Measurements from ENCODE around the gene DPYSL4. TPM values are rescaled to one million over a fixed set of nuclear protein-coding genes. Genes with fewer than 3 reads are reported as not detected.

Gene DPYSL4
- total and polyA plus RNA-seq, 2 of the 13 experiments (the other 11 are each of a cell fraction or from before 2014, with no cell fraction given): 0.84 to 1.2 TPM

DNA sequence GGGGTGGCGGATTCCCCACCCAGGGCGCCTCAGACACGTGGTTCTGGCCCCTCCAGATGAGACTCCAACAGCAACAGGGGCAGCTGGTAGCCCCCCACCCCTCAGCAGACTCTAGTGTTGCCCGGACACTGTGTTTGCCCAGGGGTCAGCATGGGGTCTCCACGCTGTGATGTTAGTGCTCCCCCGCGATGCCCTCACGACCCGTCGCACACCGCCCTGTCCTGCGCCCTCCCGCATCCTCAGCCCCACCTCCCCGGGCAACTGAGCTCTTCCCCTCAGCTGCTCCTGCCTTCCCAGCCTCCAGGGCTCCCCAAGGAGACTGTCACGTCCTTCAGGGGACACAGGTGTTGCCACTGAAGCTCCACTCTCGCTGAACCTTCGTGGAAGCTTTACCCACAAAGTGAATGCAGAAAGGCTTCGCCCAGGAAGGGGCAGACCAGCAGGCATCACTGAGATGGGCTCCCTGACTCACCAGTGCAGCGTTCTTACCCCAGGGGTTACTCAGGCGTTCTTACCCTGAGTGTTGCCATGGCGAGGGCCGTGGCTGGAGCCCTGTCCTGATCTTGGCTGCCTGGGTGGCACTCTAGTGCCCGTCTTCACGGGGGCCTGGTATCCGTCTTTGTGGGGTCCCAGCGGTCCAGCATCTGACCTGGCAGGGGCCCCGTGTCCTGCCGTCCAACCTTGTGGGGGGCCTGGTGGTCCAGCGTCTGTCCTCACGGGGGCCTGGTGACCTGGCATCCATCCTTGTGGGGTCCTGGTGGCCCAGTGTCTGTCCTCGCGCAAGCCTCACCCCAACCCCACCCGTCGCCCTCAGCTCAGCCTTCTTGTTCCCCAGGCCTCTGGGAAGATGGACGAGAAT, 14.6 kb downstream of the DPYSL4 start:
- Histone ChIP-seq H3K79me2 (ENCODE audit: insufficient read depth, low read length) (no peaks in the 10 kb centered on the region), H2AFZ (ENCODE audit: low read length) (no peak overlapping the region), H3K36me3 (replicated peaks in 1 of 2; ENCODE audit: control insufficient read depth in 1 of 2, insufficient read depth in 2 of 2, low read length in 2 of 2) (no peaks in the 10 kb centered on the region), H4K20me1 (ENCODE audit: insufficient read depth, low read length) (no peaks in the 10 kb centered on the region; the same call in 1 of the 2 replicates), H3K27me3 (ENCODE audit: control insufficient read depth in 1 of 2, insufficient read depth in 2 of 2, low read length in 2 of 2) (peaks cover 3 to 7% of the 10 kb centered on the region in 2 experiments; a peak in 3 of 5 replicates), H3K4me3 (replicated peaks in 1 of 3; ENCODE audit: insufficient read depth in 1 of 3, low read depth in 2 of 3, low read length in 3 of 3) (no peak overlapping the region), H3K4me2 (ENCODE audit: low read depth, low read length) (no peak overlapping the region), H3K27ac (ENCODE audit: extremely low read length, insufficient read depth, low read length) (no peak overlapping the region), H3K9ac (ENCODE audit: insufficient read depth, low read depth, low read length) (no peak overlapping the region), H3K4me1 (ENCODE audit: insufficient read depth, low read length) (peaks cover 12% of the 10 kb centered on the region), H3K9me3 (ENCODE audit: low read length) (no peaks in the 10 kb centered on the region)
- ATAC-seq: no peak
- CTCF ChIA-PET (ENCODE audit: low intra/inter-chr PET ratio, low total read pairs): no interaction called here
- intact Hi-C loops (cut with micrococcal nuclease; ENCODE audit: unreplicated experiment) (no loop called here), in situ Hi-C loops (cut with HindIII; ENCODE audit: extremely low pct_ligation_motif_present, low pct_unique_long_range_greater_than_20kb) (no loop called here)
- no peak for FAIRE-seq
- 64% methylated on average over 16 of the region's 35 CpGs for WGBS (ENCODE audit: low lambda C conversion rate)
- POLR2A ChIA-PET: no interaction called here
- no peak for DNase-seq (ENCODE audit: low spot score)
- no TSS peak for BruUV-seq (replicated peaks)
- TF ChIP-seq STAT6 (CRISPR knock-in tag; IDR thresholded peaks at IDR 0.05; ENCODE audit: borderline replicate concordance): no peak
- TF ChIP-seq TERF1 (CRISPR knock-in tag; IDR thresholded peaks at IDR 0.05): no peak
- TF ChIP-seq NFE2L1 (CRISPR knock-in tag; IDR thresholded peaks at IDR 0.05; ENCODE audit: borderline replicate concordance): no peak
- TF ChIP-seq FOSL1 (CRISPR knock-in tag; IDR thresholded peaks at IDR 0.05; ENCODE audit: borderline replicate concordance): no peak
- TF ChIP-seq ZNF616 (CRISPR knock-in tag; IDR thresholded peaks at IDR 0.05; ENCODE audit: low read depth): no peak
- no peak for TF ChIP-seq HDAC6 (IDR thresholded peaks at IDR 0.05; ENCODE audit: low read depth, low read length)
- no peak for TF ChIP-seq BCL3 (CRISPR knock-in tag; IDR thresholded peaks at IDR 0.05)
- no peak for TF ChIP-seq KMT2A (CRISPR knock-in tag; IDR thresholded peaks at IDR 0.05)
- TF ChIP-seq, protein P1, sequence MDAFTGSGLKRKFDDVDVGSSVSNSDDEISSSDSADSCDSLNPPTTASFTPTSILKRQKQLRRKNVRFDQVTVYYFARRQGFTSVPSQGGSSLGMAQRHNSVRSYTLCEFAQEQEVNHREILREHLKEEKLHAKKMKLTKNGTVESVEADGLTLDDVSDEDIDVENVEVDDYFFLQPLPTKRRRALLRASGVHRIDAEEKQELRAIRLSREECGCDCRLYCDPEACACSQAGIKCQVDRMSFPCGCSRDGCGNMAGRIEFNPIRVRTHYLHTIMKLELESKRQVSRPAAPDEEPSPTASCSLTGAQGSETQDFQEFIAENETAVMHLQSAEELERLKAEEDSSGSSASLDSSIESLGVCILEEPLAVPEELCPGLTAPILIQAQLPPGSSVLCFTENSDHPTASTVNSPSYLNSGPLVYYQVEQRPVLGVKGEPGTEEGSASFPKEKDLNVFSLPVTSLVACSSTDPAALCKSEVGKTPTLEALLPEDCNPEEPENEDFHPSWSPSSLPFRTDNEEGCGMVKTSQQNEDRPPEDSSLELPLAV (CRISPR knock-in tag; conservative IDR thresholded peaks at IDR 0.05; ENCODE audit: low read depth): no peak
- no peak for TF ChIP-seq CCAR2 (optimal IDR thresholded peaks at IDR 0.05; ENCODE audit: low read depth, low read length)
- no peak for TF ChIP-seq DZIP1 (CRISPR knock-in tag; IDR thresholded peaks at IDR 0.05)
- no peak for TF ChIP-seq HNF4G (IDR thresholded peaks at IDR 0.05; ENCODE audit: borderline replicate concordance, low read depth, low read length)
- no peak for TF ChIP-seq HNF4G (CRISPR knock-in tag; IDR thresholded peaks at IDR 0.05; ENCODE audit: borderline replicate concordance, low read depth)
